Ecto neural progenitor cell (in vitro differentiated cells): ENCODE results near the gene VAV2.
"Not testable (repeated sequence)": the region's sequence is repeated elsewhere in the genome, so short reads cannot be mapped to it uniquely, and the experiment has no call there.

ENCODE experiments used
- DNase-seq: peaks from one replicate; pipeline ENCODE4 v3.0.0-alpha.2; 2018; ENCODE audit warnings: low spot score

VAV2 gene

GRCh38 chr9:133996531-133997520 lies 4.7 kb upstream of the VAV2 start:
- DNase-seq = no peak

DNA sequence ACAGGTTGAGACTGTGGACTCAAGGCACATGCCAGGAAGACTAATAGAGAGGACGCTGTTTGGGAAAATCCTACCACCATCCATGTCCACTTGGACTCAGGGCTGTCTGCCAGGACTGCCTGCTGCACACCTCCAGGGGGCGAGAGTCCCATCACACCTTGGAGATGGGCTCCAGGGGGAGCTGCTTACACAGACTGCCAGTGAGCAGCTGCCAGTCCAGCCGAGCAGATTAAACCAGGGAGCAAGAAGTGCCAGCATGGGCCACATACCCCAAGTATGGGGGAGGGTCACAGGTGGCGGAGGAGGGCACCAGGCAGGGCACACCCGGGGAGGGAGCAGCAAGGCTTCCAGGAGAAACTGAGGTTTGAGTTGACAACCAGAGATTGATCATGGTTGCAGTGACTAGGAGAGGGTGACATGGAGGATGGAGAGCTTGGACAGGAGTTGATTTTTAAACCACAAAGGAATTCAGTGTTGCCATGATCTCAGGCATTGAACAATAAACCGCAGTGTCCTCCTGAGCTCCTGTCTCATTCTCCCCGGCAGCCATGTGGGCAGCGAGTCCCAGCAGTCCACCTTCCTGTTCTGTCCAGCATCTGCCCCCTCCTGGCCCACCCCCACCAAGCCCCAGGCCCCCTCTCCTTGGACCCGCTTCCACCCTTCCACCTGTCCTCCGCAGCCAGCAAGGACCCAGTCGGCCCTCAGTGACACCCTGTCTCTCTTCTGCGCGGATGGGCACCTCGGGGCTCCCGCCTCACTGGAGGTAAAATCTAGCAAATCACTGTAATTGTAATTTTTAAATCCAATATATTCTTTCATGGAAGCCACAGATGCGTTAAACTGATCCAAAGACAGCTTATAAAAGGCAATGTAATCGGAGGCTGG lies 3.1 kb upstream of the VAV2 start:
- no peak for DNase-seq

DNA sequence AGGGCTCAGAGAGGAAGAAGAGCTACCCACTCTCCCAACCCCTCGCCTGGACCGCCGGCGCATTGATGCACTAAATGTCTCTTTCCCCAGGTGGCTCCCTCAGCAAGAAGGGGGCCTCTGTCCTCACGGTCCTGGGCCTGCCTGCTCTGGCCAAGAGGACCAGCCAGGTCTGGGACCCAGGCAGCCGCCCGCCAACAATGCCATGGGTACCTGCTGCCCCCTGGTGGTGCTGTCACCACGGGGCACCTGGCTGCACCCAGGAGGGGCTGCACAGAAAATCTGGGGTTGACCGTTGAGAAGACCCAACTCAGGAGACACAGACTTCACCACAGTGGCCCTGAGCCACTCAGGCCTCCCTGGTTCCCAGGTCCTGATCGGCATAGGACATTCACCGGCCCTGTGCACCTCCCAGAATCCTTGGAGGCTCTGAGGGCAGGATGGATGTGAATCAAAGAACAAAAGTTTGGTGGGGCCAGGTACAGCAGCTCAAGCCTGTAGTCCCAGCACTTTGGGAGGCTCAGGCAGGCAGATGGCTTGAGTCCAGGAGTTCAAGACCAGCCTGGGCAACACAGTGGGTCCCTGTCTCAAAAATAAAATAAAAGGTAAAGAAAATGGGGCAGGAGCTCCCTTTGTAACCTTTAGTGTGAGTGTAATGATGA lies 2.4 kb upstream of the VAV2 start:
- DNase-seq = peak; percentile 93

DNA sequence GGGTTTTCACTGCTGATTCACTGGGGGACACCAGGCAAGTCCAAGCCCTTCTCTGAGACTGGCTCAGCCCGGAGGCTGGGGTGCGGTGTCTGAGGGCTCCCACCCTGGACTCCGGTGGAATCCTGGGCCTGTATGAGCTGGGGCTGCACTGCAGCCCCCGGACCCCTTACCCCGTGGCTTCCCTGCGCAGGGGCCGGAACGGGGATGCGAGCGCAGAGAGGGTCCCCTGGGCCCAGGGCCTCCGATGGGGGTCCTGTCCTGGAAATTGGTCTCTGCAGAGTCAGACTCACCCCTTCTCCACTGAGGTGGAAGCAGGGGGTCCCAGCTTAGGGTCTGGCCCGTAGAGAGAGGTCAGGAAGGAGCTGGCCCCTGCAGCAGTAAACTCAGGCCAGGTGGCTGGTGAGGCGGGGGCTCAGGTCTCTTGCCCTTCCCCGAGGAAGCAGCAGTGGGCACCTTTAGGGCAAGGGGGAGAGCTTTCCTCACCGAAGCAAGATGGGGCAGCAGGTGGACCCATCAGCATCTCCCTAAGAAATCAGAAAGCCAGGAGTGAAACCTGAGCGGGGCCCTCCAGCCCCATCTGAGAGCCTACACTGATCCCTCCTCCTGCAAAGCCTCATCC lies 1.6 kb upstream of the VAV2 start:
- no peak for DNase-seq

- peak; percentile 86 for DNase-seq
Measured at GRCh38 chr9:133992780-133993634, 883 bp upstream of the VAV2 start.

GRCh38 chr9:133991214-133991921 lies 756 bp downstream of the VAV2 start:
- no peak for DNase-seq

DNA sequence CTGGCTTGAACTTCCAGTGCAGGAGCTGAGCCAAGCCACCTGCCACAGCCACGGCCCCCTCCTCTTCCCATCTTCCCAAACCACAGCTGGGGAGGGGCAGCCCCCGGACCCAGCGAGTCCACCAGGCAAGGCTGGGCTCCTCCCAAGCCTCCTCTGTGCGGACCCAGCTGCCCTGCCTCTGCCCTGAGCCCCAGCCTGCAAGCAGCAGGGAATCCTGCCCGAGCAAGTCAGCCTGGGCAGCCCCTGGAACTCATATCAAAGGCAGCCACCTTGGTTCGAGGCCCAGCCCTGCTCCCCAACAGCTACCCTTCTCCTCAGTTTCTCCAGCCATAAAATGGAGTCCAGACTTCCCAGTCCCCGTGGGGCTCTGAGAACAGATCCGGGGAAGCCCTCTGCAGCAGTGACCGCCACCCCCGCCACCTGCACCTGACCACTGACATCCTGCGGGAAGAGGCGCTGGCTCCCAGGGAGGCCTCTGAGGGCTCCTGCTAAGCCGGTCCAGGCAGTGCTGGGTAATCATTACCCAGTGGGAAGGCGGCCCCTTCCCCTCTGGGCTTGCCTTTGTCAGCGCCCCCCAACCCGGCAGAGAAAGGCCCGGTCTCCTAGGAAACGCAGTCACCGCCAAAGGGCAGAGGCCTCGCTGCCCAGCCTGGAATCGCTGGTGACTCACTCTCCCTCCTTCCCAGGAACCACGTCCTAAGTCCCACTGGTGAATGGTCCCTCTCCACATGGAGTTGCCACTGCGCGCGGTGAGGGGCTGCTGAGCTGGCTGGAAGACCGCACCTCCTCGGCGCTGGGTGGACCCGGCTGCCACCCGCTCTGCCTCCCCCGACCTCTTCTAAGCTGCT lies 1.5 kb downstream of the VAV2 start:
- peak; percentile 81 for DNase-seq

- DNase-seq = no peak
Measured at GRCh38 chr9:133989625-133990365, 2.3 kb downstream of the VAV2 start.

- DNase-seq = not testable (repeated sequence)
Measured at GRCh38 chr9:133988771-133989170, 3.4 kb downstream of the VAV2 start.

- no peak for DNase-seq
Measured at GRCh38 chr9:133987946-133988665, 4.0 kb downstream of the VAV2 start.

DNA sequence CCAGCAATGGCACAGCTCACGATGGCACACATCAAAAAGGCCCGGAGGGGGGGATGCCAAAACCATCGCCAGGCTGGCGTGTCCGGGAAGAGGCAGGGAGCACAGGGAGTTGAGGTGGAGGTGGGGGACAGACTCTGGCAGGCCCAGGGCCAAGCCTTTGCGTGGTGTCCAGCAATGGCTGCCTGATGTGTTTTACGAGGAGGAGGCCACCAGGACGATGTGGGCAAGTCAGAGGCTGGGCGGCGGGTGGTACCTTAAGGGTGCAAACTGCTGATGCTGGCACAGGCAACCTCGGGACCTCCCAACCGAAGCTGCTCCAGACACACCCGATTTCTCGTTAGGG lies 4.7 kb downstream of the VAV2 start:
- DNase-seq = no peak

DNA sequence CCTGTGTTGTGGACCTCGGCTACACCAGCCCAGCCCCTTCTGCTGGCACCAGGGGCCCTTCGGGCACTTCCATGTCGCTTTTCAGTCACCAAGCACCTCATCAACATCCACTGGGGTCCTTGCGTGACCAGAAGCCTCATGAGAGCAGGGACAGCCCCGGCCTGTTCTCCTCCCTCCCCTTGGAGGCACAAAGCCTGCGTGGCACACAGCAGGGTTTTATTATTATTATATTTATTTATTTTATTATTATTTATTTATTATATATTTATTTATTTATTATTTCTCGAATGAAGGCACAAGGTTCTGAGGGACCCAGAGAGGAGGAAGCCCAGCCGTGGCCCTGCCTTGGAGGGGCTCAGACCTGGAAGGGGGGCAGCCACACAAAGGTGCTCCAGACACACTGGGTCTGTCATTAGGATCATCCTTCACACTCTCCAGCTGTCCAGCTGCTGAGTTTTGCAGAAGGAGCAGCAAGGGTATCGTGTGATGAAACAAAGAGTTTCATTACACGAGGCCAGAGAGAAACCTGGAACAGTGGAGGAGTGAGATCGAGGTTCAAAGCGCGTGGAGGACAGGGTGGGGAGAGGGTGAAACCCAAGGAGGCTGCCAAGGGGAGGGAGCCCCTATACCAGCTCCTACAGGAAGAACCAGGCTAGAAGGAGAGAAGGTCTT lies 5.2 kb downstream of the VAV2 start:
- DNase-seq = no peak

DNA sequence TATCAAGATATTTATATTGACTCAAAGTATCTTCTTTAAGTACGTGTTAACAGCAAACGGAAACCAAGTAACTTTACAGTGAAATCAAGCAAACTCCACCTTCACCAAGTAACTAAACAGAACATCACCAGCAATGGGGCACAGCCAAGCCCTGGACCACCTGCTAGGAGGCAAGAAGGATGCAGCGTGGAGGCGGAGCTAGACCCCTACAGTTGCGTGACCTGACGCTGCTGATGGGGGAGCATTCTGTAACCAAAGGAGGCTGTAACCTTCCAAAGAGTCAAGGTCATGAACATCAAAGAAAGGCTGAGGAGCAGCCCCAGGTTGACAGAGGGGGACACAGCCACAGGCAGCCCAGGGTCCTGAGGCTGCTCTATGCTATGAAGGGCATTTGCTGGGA lies 6.1 kb downstream of the VAV2 start:
- DNase-seq = no peak

DNA sequence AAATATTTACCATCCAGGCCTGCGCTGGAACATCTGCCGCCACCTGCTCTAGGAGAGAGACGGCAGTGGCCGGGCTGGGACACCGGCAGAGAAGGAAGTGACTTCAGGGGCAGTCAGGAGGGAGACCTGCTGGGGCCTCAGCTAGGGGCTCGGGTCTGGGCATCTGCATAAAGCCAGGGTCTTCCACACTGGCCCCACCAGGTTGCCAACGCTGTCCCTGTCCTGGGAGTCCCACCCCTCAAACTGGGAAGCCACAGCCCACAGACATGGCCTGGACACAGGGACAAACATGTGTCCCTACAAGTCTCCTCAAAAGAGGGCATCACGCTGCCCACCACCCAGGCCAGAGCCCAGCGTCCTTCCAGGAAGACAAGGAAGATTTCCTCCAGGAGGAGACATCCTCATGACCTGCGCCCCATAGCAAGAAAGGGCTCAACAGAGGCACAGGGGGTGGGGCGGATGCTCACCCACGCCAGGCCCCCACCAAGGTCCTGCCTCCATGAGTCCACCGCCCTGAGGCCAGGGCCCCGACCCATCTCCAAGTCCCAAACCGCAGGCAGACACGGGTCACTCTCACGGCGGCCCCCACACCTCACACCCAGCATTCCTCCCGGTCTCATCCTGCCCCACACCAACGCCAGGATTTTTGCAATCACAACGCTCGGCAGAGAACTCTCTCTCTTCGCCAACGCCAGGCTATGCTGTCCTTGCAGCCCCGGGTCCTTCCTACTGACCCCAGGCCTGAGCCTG lies 9.0 kb downstream of the VAV2 start:
- DNase-seq = no peak

DNA sequence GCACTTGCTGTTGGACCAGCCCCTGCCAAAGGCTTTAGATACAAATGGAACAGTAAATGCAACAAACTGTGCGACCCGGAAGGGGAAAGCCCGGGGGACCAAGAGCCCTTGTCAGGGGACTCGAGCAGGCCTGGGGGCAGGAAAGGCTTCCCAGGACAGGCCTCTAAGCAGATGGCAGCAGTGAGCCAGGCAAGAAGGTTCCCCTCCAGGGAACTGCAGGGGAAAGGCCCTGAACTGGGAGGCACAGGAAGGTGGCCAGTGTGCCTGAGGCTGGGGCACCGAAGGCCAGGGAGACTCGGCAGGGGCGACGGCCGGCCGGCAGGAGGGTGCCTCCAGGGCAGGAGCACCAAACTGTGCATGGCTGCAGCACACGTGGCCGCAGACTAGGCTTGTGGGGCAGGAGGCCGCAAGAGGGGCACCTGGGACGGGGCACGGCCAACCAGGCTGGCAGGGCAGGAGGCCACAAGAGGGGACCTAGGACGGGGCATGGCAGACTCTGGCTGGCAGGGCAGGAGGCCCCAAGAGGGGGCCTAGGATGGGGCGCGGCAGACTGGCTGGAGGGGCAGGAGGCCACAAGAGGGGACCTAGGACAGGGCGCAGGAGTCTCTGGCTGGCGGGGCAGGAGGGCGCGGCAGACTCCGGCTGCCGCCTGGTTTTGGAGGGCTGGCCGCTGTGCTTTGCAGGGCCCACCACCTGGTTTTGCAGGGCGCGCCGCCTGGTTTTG lies 10.0 kb downstream of the VAV2 start:
- DNase-seq = no peak

GRCh38 chr9:133981589-133981957 lies 10.6 kb downstream of the VAV2 start:
- DNase-seq = no peak
